Right renal pelvis (tissue), 4 donors: ENCODE measurements around the gene MTURN. TPM values are rescaled to one million over a fixed set of nuclear protein-coding genes. Genes with fewer than 3 reads are reported as not detected.
A peak's percentile ranks its signal among the peaks of the same experiment; 100 is the strongest.
"Not testable (repeated sequence)": the region's sequence is repeated elsewhere in the genome, so short reads cannot be mapped to it uniquely, and the experiment has no call there.

Experiments
- DNase-seq, 4 donors: peaks; one replicate each; pipeline ENCODE4 v3.0.0-alpha.2; 2013; ENCODE audit warnings: low read depth in 4 of 4, low spot score in 3 of 4, missing footprints in 1 of 4
- polyA plus RNA-seq, 4 donors: library from polyadenylated mRNA; unstranded; fragments of 120-200 nt; gene quantifications; one replicate each; pipeline ENCODE4 v1.2.1, GENCODE V29; 2013; ENCODE audit not compliant: insufficient read length in 4 of 4

The MTURN gene
- polyA plus RNA-seq, result 10 to 100 TPM; 81.6 to 94.8 (median 93.2) TPM

GRCh38 chr7:30134611-30135300 lies at the start of gene MTURN:
Gene MTURN, plus strand, starts transcription at chr7:30134986. Its CDS starts 151 bp downstream, at chr7:30135137.
- peak; percentile 60 to 73 (median 66) for DNase-seq

GRCh38 chr7:30086529-30086928 lies 48.3 kb upstream of the MTURN start:
- no peak for DNase-seq

GRCh38 chr7:30087371-30087770 lies 47.4 kb upstream of the MTURN start:
- DNase-seq, result no peak

GRCh38 chr7:30088362-30088761 lies 46.4 kb upstream of the MTURN start:
- no peak for DNase-seq

DNA sequence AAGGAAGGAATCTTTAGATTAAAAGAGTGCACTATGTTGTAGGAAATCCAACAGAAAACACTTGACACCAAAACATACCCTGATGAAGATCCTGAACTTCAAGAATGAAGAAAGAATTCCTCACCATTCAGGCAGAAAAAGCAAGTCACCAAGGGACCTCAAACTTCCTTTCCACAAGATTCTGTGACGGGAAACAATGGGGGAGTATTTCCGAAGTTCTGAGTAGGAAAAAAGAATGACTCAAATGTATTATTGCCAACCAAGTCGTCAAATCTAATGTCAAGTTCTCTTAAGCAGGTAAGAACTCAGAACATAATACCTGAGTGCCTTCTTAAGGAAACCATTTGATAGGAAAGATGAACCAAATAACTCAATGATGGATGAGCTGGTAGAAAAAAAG lies 44.7 kb upstream of the MTURN start:
- DNase-seq, result no peak

DNA sequence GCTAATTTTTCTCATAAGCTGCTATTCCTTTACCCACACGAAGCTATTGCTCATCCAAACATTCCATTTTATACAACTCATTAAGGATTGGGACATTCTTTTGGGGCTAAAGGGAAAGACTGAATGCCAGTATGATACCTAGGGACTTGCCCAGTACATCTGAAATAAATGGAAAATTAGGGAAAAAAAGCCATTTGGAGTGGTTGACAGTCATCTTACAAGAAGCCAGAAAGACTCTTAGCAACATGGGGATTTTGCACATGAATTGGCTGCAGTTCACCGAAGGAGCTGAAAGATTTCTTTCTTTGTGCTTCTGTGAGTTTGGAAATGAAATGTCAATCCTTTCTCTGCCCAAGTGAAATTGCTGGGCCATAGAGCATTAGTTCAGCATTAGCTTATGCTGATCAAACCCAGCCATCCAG lies 43.3 kb upstream of the MTURN start:
- no peak for DNase-seq

- DNase-seq, result no peak
Observed at GRCh38 chr7:30091987-30092386, 42.8 kb upstream of the MTURN start.

DNA sequence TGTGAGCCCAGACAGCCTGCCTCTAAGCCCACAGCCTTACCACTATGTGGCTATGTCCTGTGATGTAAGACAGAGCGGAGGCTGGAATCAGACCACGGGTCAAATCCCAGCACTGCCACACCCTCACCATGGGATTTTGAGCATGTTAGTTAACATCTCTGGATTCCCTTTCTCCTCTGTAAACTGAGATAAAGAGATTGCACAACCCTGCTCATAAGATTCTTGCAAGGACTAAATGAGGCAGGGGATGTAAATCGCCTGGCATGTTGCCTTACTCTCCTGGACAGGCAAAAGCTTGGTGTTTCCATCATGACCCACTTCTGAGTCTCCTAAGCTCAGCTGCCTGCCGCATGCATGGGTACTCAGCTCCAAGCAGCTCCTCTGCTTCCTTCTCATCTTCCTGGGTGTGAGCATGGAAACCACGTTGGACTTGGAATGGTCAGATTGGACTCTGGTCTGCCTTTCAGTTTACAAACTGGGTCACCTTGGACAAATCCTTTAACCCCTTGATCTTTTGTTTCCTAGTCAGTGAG lies 41.3 kb upstream of the MTURN start:
- DNase-seq, result no peak

- DNase-seq, result not testable (repeated sequence)
Observed at GRCh38 chr7:30098599-30098998, 36.2 kb upstream of the MTURN start.

DNA sequence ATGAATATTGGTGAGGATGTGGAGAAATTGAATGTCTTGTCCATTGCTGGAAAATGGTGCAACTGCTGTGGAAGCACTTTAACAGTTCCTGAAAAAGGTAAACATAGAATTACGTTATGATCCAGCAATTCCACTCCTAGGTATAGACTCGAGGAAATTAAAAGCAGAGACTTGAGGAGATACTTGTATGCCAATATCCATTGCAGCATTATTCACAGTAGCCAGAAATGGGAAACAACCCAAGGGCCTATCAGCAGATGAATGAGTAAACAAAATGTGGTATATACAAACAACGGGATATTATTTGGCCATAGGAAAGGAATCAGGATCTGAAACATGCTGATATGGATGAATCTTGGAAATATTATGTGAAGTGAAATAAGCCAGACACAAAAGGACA lies 32.5 kb upstream of the MTURN start:
- DNase-seq, result no peak

GRCh38 chr7:30104157-30104556 lies 30.6 kb upstream of the MTURN start:
- no peak for DNase-seq

GRCh38 chr7:30112103-30112713 lies 22.6 kb upstream of the MTURN start:
- DNase-seq, result no peak

GRCh38 chr7:30113144-30113543 lies 21.6 kb upstream of the MTURN start:
- no peak for DNase-seq

DNA sequence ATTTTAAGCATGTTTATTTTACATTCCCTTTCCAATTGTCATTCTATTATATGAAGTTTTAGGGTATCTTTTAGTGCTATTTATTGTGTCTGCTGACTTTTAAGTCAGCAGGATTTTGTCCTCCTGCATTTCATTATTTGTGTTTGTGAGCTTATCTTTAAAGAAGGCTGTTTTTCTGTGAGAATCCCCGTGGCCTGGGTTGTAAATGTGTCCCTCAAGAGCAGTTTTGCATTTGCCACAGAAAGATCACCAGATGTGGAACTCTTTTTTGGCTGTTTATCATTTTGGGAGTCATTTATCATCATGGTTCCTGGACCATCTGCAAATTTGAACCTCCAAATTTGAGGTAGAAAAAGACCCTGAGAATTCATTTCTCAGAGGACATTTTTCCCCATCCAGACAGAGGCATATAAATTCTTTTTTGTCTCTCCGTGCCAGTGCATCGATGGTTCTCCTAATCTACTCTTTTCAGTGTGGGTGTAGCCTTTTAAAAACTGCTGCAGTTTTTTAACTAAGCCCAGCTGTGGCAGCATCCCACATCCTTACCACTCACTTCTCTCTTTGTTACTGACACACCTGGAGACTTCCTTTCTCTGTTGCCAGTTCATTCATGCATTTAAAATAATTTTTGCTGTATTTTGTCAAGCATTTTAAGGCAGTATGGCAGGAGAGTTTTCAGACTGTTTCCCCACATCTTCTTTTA lies 20.1 kb upstream of the MTURN start:
- DNase-seq, result no peak

- DNase-seq, result no peak
Observed at GRCh38 chr7:30115709-30116297, 19.0 kb upstream of the MTURN start.

GRCh38 chr7:30116771-30117170 lies 18.0 kb upstream of the MTURN start:
- DNase-seq, result no peak

GRCh38 chr7:30117896-30118295 lies 16.9 kb upstream of the MTURN start:
- DNase-seq, result no peak

- no peak for DNase-seq
Observed at GRCh38 chr7:30119890-30120577, 14.8 kb upstream of the MTURN start.

- DNase-seq, result no peak
Observed at GRCh38 chr7:30133736-30134610, 813 bp upstream of the MTURN start.
